ENCODE data around the gene ENGASE. TPM values are rescaled to one million over a fixed set of nuclear protein-coding genes. Genes with fewer than 3 reads are reported as not detected.

Gene ENGASE
- total and polyA plus RNA-seq, 2 of the 4 experiments (the other 2 are of a cell fraction): 3.9 to 12.1 TPM

DNA sequence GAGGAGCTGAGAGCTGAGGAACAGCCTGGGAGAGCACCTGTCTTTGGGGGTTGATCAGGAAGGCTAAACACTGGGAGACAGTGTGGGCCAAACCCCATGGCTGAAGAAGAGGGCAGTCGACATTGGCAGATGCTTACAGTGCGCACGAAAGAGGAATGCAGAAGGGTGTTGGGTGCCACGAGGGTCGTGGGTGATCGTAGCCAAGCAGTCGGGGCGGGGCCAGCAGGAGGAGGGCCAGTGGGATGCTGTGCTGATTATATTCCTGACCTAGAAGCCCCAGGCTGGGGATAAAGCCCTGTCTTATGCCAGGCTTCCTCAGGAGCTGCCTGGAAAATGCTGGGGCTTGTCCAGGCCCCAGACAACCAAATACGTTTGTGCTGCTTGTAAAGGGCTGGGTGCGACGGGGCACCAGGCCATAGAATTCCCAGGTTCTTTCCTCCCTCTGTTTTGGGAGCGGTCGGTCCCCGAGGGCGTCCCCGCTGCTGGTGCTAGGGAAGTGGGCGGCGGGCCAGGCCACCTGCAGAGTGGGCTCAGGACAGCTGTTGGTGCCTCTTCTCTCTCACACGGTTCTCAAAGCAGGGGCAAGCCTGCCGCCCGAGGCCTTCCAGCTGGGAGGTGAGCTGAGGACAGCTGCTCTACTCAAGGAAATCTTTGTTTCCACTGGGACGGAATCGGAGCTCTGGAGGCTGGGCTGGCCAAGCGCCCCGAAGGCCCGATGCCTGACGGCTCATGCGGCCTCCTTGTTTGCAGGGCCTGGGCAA is 40.7 kb upstream of the ENGASE start:
- ATAC-seq (ENCODE audit: low read depth) (no peak), DNase-seq (no peak)
- BruUV-seq (replicated peaks): no TSS peak
- no peak for TF ChIP-seq CEBPB (IDR thresholded peaks at IDR 0.05; ENCODE audit: low read depth, low read length)
- TF ChIP-seq, protein P1, sequence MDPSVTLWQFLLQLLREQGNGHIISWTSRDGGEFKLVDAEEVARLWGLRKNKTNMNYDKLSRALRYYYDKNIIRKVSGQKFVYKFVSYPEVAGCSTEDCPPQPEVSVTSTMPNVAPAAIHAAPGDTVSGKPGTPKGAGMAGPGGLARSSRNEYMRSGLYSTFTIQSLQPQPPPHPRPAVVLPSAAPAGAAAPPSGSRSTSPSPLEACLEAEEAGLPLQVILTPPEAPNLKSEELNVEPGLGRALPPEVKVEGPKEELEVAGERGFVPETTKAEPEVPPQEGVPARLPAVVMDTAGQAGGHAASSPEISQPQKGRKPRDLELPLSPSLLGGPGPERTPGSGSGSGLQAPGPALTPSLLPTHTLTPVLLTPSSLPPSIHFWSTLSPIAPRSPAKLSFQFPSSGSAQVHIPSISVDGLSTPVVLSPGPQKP (IDR thresholded peaks at IDR 0.05; ENCODE audit: borderline replicate concordance, low read depth, low read length): no peak
- TF ChIP-seq RCOR1 (IDR thresholded peaks at IDR 0.05; ENCODE audit: insufficient replicate concordance, low read length): no peak
- no peak for TF ChIP-seq RFX5 (IDR thresholded peaks at IDR 0.05; ENCODE audit: low read depth, low read length)
- TF ChIP-seq, protein P2, sequence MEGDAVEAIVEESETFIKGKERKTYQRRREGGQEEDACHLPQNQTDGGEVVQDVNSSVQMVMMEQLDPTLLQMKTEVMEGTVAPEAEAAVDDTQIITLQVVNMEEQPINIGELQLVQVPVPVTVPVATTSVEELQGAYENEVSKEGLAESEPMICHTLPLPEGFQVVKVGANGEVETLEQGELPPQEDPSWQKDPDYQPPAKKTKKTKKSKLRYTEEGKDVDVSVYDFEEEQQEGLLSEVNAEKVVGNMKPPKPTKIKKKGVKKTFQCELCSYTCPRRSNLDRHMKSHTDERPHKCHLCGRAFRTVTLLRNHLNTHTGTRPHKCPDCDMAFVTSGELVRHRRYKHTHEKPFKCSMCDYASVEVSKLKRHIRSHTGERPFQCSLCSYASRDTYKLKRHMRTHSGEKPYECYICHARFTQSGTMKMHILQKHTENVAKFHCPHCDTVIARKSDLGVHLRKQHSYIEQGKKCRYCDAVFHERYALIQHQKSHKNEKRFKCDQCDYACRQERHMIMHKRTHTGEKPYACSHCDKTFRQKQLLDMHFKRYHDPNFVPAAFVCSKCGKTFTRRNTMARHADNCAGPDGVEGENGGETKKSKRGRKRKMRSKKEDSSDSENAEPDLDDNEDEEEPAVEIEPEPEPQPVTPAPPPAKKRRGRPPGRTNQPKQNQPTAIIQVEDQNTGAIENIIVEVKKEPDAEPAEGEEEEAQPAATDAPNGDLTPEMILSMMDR (conservative IDR thresholded peaks at IDR 0.05; ENCODE audit: low read depth, low read length): no peak
- no peak for TF ChIP-seq SMC3 (IDR thresholded peaks at IDR 0.05; ENCODE audit: low read depth, low read length)
- TF ChIP-seq BHLHE40 (IDR thresholded peaks at IDR 0.05; ENCODE audit: low read depth, low read length): no peak
- no peak for TF ChIP-seq FOS (IDR thresholded peaks at IDR 0.05; ENCODE audit: low read depth, low read length)
- TF ChIP-seq NFE2L2 (IDR thresholded peaks at IDR 0.05; ENCODE audit: low read depth, low read length): no peak
- TF ChIP-seq MXI1 (IDR thresholded peaks at IDR 0.05; ENCODE audit: borderline replicate concordance, low read depth, low read length): no peak
- TF ChIP-seq CHD1 (IDR thresholded peaks at IDR 0.05; ENCODE audit: low read depth, low read length): no peak
- no peak for TF ChIP-seq MAFK (IDR thresholded peaks at IDR 0.05; ENCODE audit: low read depth, low read length)
- no peak for TF ChIP-seq RAD21 (IDR thresholded peaks at IDR 0.05; ENCODE audit: low read length)
- no peak for TF ChIP-seq POLR2A (IDR thresholded peaks at IDR 0.05; ENCODE audit: low read depth, low read length)
- no peak for TF ChIP-seq MAZ (IDR thresholded peaks at IDR 0.05; ENCODE audit: borderline replicate concordance, low read depth, low read length)
- intact Hi-C loops (cut with micrococcal nuclease): no loop called here
- ChIA-PET POLR2A (ENCODE audit: unreplicated experiment) (interaction anchor here (0.7 kb wide), 1 partner anchor 11 kb away, joined by 6 read pairs; no protein-coding TSS in a partner anchor), CTCF (interaction anchor here (1.4 kb wide), 1 partner anchor 31 kb away, joined by 3 read pairs; no protein-coding TSS in a partner anchor)
- H3K56ac ChIP-seq (ENCODE audit: extremely low read depth, insufficient read depth, low read length): no peak overlapping the region
- H3K9me3 ChIP-seq (ENCODE audit: control insufficient read depth, insufficient read depth, low read length): no peaks in the 10 kb centered on the region
- no peak overlapping the region for H2AFZ ChIP-seq (replicated peaks; ENCODE audit: low read length, poor library complexity)
- 0 out of 2 replicates have a peak overlapping the region, but pooled peaks have one; percentile 41 for H3K14ac ChIP-seq (replicated peaks; ENCODE audit: low read depth, low read length)
- no peak overlapping the region for H2BK20ac ChIP-seq (ENCODE audit: low read depth, low read length)
- no peak overlapping the region for H3K27ac ChIP-seq (ENCODE audit: insufficient read depth, low read length)
- peaks cover 21% of the 10 kb centered on the region for H3K4me1 ChIP-seq (ENCODE audit: control insufficient read depth, insufficient read depth, low read length)
- no peaks in the 10 kb centered on the region for H3K36me3 ChIP-seq (ENCODE audit: control insufficient read depth, insufficient read depth, low read length)
- H2BK15ac ChIP-seq (ENCODE audit: low read depth, low read length): no peak overlapping the region
- no peaks in the 10 kb centered on the region for H3K27me3 ChIP-seq (ENCODE audit: control insufficient read depth, insufficient read depth, low read length)
- H3K18ac ChIP-seq (ENCODE audit: low read depth, low read length): no peak overlapping the region
- H3K4me2 ChIP-seq (ENCODE audit: low read depth, low read length): no peak overlapping the region
- H3K23ac ChIP-seq (ENCODE audit: low read depth, low read length): no peak overlapping the region
- H2BK120ac ChIP-seq (ENCODE audit: low read depth, low read length): no peak overlapping the region
- in situ Hi-C loops (cut with MboI; ENCODE audit: low sequenced_read_pairs): no loop called here
- no peak overlapping the region for H2AK9ac ChIP-seq (replicated peaks; ENCODE audit: low read depth, low read length, poor library complexity)
- peaks cover 0 to 5% of the 10 kb centered on the region in 2 experiments; a peak in 1 of 4 replicates for H3K79me1 ChIP-seq (ENCODE audit: low read depth in 1 of 2, low read length in 2 of 2)
- no peaks in the 10 kb centered on the region for H4K20me1 ChIP-seq (ENCODE audit: insufficient read depth, low read length)
- 84% methylated on average over 7 of the region's 28 CpGs; no CpG with 5 or more reads in 1 of the 2 experiments for WGBS, 2 experiments (ENCODE audit: extremely low coverage in 2 of 2, insufficient read length in 1 of 2)
- peak overlapping the region; percentile 62 for H2AK5ac ChIP-seq (ENCODE audit: low read depth, low read length)
- H4K8ac ChIP-seq (ENCODE audit: low read depth in 2 of 2, low read length in 2 of 2): no peak overlapping the region
- H3K9me1 ChIP-seq (ENCODE audit: insufficient read depth, low read length): peaks cover 18% of the 10 kb centered on the region
- H3K4ac ChIP-seq (ENCODE audit: low read depth, low read length): peak overlapping the region; percentile 8; the same call in 1 of the 2 replicates
- no peak overlapping the region for H3K9ac ChIP-seq (ENCODE audit: low read depth, low read length)
- H2BK5ac ChIP-seq (ENCODE audit: low read depth, low read length, poor library complexity, severe bottlenecking): no peak overlapping the region
- dilution Hi-C loops (cut with HindIII; ENCODE audit: low sequenced_read_pairs, unreplicated experiment): no loop called here
- H3K4me3 ChIP-seq (ENCODE audit: insufficient read depth, low read depth, low read length): no peak overlapping the region
- no peak overlapping the region for H4K5ac ChIP-seq (ENCODE audit: low read depth, low read length)
- no peak overlapping the region for H4K91ac ChIP-seq (ENCODE audit: insufficient read depth, low read depth, low read length)
